HCT116 (cell line): ENCODE data around the gene ABCC5. TPM values are rescaled to one million over a fixed set of nuclear protein-coding genes. Genes with fewer than 3 reads are reported as not detected.

Experiments used
- ATAC-seq: fragments of 200-7000 bp; cut with Tn5 transposase; 2 replicates; pipeline ENCODE4 v1.9.1; 2020; ENCODE audit warnings: mild to moderate bottlenecking, moderate library complexity
- BruUV-seq: library from RNA; stranded (reverse); fragments of 400-500 nt; replicated peaks from 2 replicates; lab custom pipeline; 2021; lab: Mats Ljungman, UMichigan
- CTCF ChIA-PET: fragments of 300-600 bp; sonication (Branson Sonifier 250); formaldehyde crosslinking; loops from one replicate; lab custom pipeline; 2021; ENCODE audit warnings: antibody characterized with exemption; lab: Charles Lee
- POLR2A ChIA-PET: fragments of 300-600, 350-600 bp; sonication (Branson Sonifier 250); formaldehyde crosslinking; loops from one replicate; lab custom pipeline; 2021; ENCODE audit warnings: antibody characterized with exemption; lab: Charles Lee
- RAD21 ChIA-PET, 2 experiments: fragments of 300-600 bp; sonication (Branson Sonifier 250); formaldehyde crosslinking; loops; one replicate each; lab custom pipeline; 2023; ENCODE audit warnings: low total read pairs in 2 of 2; ENCODE audit not compliant: uncharacterized antibody in 2 of 2, unreplicated experiment in 2 of 2, low non-redundant PET in 1 of 2; lab: Charles Lee
- DNase-seq: peaks from one replicate; pipeline ENCODE4 v3.0.0-alpha.2; 2010; ENCODE audit warnings: low read depth, low spot score
- H2AFZ ChIP-seq: fragments of 200-600 bp; shearing (Covaris generic), sonication (generic); 2 replicates; pipeline ENCODE4 v1.6.1; 2017; ENCODE audit warnings: low read depth, mixed run types, mixed read lengths, antibody characterized with exemption, low read length; ENCODE audit not compliant: poor library complexity, severe bottlenecking
- H3K27ac ChIP-seq: 2 replicates; pipeline ENCODE4 v1.5.1; 2012; ENCODE audit warnings: low read depth, low read length
- H3K27me3 ChIP-seq: fragments of 200-600 bp; sonication (generic); 2 replicates; pipeline ENCODE4 v1.6.1; 2016; ENCODE audit warnings: mixed run types, low read length, mixed read lengths; ENCODE audit not compliant: insufficient read depth
- H3K36me3 ChIP-seq, 2 experiments: fragments of 200-500 bp in 1 of 2; fragments of 200-600 bp in 1 of 2; sonication (Bioruptor generic) in 1 of 2; sonication (generic) in 1 of 2; 2 replicates each; pipeline versions ENCODE4 v1.5.1 to v1.6.1; 2014 to 2016; ENCODE audit warnings: low read length in 2 of 2, inconsistent platforms in 1 of 2, mixed read lengths in 1 of 2, mixed run types in 1 of 2; ENCODE audit not compliant: insufficient read depth in 2 of 2, control insufficient read depth in 1 of 2
- H3K4me1 ChIP-seq, 2 experiments: fragments of 200-600 bp in 1 of 2; sonication (generic) in 1 of 2; 2 replicates each; pipeline versions ENCODE4 v1.5.1 to v1.6.1; 2012 to 2017; ENCODE audit warnings: low read length in 2 of 2, inconsistent platforms in 1 of 2, mild to moderate bottlenecking in 1 of 2, mixed read lengths in 1 of 2, mixed run types in 1 of 2, moderate library complexity in 1 of 2; ENCODE audit not compliant: insufficient read depth in 2 of 2, control insufficient read depth in 1 of 2
- H3K4me2 ChIP-seq: fragments of 200-600 bp; sonication (generic); 2 replicates; pipeline ENCODE4 v1.6.1; 2017; ENCODE audit warnings: mixed run types, low read length, mixed read lengths
- H3K4me3 ChIP-seq, 2 experiments: fragments of 200-600 bp in 1 of 2; sonication (generic) in 1 of 2; replicated peaks in 1 of 2; 2 replicates each; pipeline ENCODE4 v1.5.1; 2011 to 2016; ENCODE audit warnings: low read length in 2 of 2, control low read depth in 1 of 2, low read depth in 1 of 2, mild to moderate bottlenecking in 1 of 2, mixed read lengths in 1 of 2, mixed run types in 1 of 2
- H3K79me2 ChIP-seq: fragments of 200-600 bp; sonication (generic); 2 replicates; pipeline ENCODE4 v1.6.1; 2017; ENCODE audit warnings: mild to moderate bottlenecking, mixed run types, low read length, moderate library complexity, mixed read lengths; ENCODE audit not compliant: insufficient read depth
- H3K9ac ChIP-seq: fragments of 200-600 bp; sonication (generic); 2 replicates; pipeline ENCODE4 v1.6.1; 2016; ENCODE audit warnings: low read length, mixed read lengths
- H3K9me2 ChIP-seq: fragments of 200-600 bp; sonication (generic), shearing (Covaris generic); 2 replicates; pipeline ENCODE4 v1.6.1; 2017; ENCODE audit warnings: mixed run types, mild to moderate bottlenecking, moderate library complexity; ENCODE audit not compliant: insufficient read depth
- H3K9me3 ChIP-seq, 2 experiments: fragments of 200-500 bp in 1 of 2; fragments of 200-600 bp in 1 of 2; sonication (Bioruptor generic) in 1 of 2; sonication (generic) in 1 of 2; 2 replicates each; pipeline ENCODE4 v1.6.1; 2014 to 2017; ENCODE audit warnings: low read length in 2 of 2, mixed read lengths in 2 of 2, inconsistent platforms in 1 of 2, low read depth in 1 of 2, mild to moderate bottlenecking in 1 of 2, mixed run types in 1 of 2, moderate library complexity in 1 of 2; ENCODE audit not compliant: control insufficient read depth in 1 of 2, insufficient read depth in 1 of 2
- H4K20me1 ChIP-seq: fragments of 200-600 bp; sonication (generic), shearing (Covaris generic); 2 replicates; pipeline ENCODE4 v1.6.1; 2017; ENCODE audit warnings: mixed run types, mild to moderate bottlenecking, moderate library complexity; ENCODE audit not compliant: insufficient read depth
- CBX3 ChIP-seq: IDR thresholded peaks from 2 replicates; pipeline ENCODE4 v1.6.1; 2012; ENCODE audit warnings: low read depth
- CEBPB ChIP-seq: IDR thresholded peaks from 2 replicates; pipeline ENCODE4 v1.6.1; 2012; ENCODE audit warnings: low read depth
- EGR1 ChIP-seq: IDR thresholded peaks from 2 replicates; pipeline ENCODE4 v1.6.1; 2012; ENCODE audit warnings: low read depth
- EZH2 ChIP-seq: fragments of 200-600 bp; sonication (generic); IDR thresholded peaks from 2 replicates; pipeline ENCODE4 v1.6.1; 2017; ENCODE audit warnings: antibody characterized with exemption, mixed run types
- FOSL1 ChIP-seq: IDR thresholded peaks from 2 replicates; pipeline ENCODE4 v1.6.1; 2012; ENCODE audit warnings: low read depth
- JUND ChIP-seq: IDR thresholded peaks from 2 replicates; pipeline ENCODE4 v1.6.1; 2012
- MAX ChIP-seq: IDR thresholded peaks from 2 replicates; pipeline ENCODE4 v1.6.1; 2012
- POLR2AphosphoS5 ChIP-seq: IDR thresholded peaks from 2 replicates; pipeline ENCODE4 v1.6.1; 2011; ENCODE audit warnings: mild to moderate bottlenecking, low read depth, low read length, moderate library complexity
- RAD21 ChIP-seq: IDR thresholded peaks from 2 replicates; pipeline ENCODE4 v1.6.1; 2012; ENCODE audit warnings: low read depth, mild to moderate bottlenecking
- SIN3A ChIP-seq: IDR thresholded peaks from 2 replicates; pipeline ENCODE4 v1.6.1; 2012; ENCODE audit warnings: low read depth
- SRF ChIP-seq: IDR thresholded peaks from 2 replicates; pipeline ENCODE4 v1.6.1; 2012; ENCODE audit warnings: low read depth
- TCF7L2 ChIP-seq: IDR thresholded peaks from 2 replicates; pipeline ENCODE4 v1.7.0; 2011; ENCODE audit warnings: borderline replicate concordance, inconsistent platforms; ENCODE audit not compliant: insufficient read depth, insufficient read length; ENCODE audit errors: extremely low read depth
- YY1 ChIP-seq: IDR thresholded peaks from 2 replicates; pipeline ENCODE4 v1.6.1; 2011; ENCODE audit warnings: low read length, low read depth, moderate library complexity, mild to moderate bottlenecking; ENCODE audit not compliant: insufficient replicate concordance; ENCODE audit errors: extremely low read depth
- ZBTB33 ChIP-seq: IDR thresholded peaks from 2 replicates; pipeline ENCODE4 v1.6.1; 2011; ENCODE audit warnings: mild to moderate bottlenecking, low read length, moderate library complexity; ENCODE audit not compliant: insufficient replicate concordance; ENCODE audit errors: extremely low read depth
- intact Hi-C: fragments of 100-400 bp; cut with micrococcal nuclease; formaldehyde crosslinking; loops from 2 replicates; pipeline ENCODE4 v1.10.0; 2022
- total RNA-seq: library from RNA; stranded (reverse); gene quantifications from one replicate; pipeline ENCODE4 v1.2.1, GENCODE V29; 2021; ENCODE audit not compliant: unreplicated experiment
- TF ChIP-seq, protein P1 (sequence below), 3 experiments: fragments of 200-600 bp in 1 of 3; sonication (generic) in 1 of 3; IDR thresholded peaks in 2 of 3; conservative IDR thresholded peaks in 1 of 3; 2 replicates each; pipeline ENCODE4 v1.5.1; 2012 to 2017; ENCODE audit warnings: low read depth in 2 of 3, low read length in 2 of 3, antibody characterized with exemption in 1 of 3, borderline replicate concordance in 1 of 3, control low read depth in 1 of 3, mild to moderate bottlenecking in 1 of 3, mixed read lengths in 1 of 3, mixed run types in 1 of 3, moderate library complexity in 1 of 3; ENCODE audit not compliant: insufficient read depth in 1 of 3
- TF ChIP-seq, protein P2 (sequence below): IDR thresholded peaks from 2 replicates; pipeline ENCODE4 v1.6.1; 2012

Gene ABCC5
- total RNA-seq, 1 experiment from 2014 or later = 16.9 TPM

DNA sequence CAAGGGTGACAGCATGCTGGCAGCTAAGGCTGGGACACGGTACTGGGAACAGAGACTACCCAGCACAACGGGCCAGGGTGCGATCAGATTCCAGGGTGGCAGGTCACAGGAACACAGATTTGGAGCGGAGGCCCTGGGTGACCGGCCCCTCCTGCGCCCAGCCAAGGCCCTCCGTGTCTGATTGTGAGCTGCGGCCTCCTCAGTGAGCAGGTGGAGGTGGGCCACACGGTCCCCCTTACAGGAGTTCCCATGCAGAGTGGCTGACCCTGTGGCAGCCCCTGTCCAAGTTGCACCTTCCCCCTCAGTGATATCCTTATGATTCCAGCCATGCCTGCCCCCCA, 104.1 kb downstream of the ABCC5 start (continued):
- TF ChIP-seq, protein P1, sequence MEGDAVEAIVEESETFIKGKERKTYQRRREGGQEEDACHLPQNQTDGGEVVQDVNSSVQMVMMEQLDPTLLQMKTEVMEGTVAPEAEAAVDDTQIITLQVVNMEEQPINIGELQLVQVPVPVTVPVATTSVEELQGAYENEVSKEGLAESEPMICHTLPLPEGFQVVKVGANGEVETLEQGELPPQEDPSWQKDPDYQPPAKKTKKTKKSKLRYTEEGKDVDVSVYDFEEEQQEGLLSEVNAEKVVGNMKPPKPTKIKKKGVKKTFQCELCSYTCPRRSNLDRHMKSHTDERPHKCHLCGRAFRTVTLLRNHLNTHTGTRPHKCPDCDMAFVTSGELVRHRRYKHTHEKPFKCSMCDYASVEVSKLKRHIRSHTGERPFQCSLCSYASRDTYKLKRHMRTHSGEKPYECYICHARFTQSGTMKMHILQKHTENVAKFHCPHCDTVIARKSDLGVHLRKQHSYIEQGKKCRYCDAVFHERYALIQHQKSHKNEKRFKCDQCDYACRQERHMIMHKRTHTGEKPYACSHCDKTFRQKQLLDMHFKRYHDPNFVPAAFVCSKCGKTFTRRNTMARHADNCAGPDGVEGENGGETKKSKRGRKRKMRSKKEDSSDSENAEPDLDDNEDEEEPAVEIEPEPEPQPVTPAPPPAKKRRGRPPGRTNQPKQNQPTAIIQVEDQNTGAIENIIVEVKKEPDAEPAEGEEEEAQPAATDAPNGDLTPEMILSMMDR (IDR thresholded peaks at IDR 0.05 in 2 of 3, conservative IDR thresholded peaks at IDR 0.05 in 1 of 3; ENCODE audit: borderline replicate concordance in 1 of 3, insufficient read depth in 1 of 3, low read depth in 2 of 3, low read length in 2 of 3) = no peak
- TF ChIP-seq SIN3A (no peak), CBX3 (no peak), YY1 (no peak), EGR1 (no peak), RAD21 (no peak), MAX (no peak), SRF (no peak), TCF7L2 (no peak)

DNA sequence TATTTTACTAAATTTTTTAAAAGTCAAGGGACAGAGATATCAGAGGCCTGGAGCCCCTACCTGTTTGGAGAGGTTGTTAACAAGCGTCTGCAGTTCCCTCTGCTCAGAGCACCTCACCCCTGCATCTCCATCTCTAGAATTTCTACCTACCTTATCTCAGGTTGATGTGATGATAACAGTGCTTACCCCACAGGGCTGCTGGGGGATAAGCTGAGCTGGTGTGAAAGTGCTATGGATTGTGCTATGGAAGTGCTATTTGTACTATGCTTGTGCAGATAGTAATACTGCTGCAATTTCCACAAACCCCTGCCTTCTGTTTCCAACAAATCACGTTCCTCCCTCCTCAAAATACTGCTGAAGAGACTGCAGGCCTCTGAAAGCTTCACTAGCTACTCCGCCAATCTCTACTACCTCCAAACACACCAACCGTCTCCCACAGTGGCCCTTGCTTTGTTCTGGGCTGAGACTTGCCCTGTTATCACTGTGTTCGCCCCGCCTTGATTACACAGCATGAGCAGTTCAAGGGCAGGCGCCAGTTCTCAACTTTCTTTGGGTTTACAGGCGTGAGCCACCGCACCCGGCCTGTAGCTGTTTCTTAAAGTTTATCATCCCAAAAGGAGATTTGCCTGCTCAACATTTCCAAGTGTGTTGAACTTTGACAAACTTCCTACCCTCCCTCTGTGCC, 104.6 kb downstream of the ABCC5 start:
- no peak overlapping the region for H3K4me2 ChIP-seq
- no peaks in the 10 kb centered on the region for H3K9me3 ChIP-seq
- H3K36me3 ChIP-seq = no peaks in the 10 kb centered on the region
- ATAC-seq (0 out of 2 replicates have a peak, but pooled peaks have one; percentile 39), DNase-seq (no peak)
- H3K9me2 ChIP-seq = no peaks in the 10 kb centered on the region
- H3K27ac ChIP-seq = no peak overlapping the region
- no peaks in the 10 kb centered on the region for H3K27me3 ChIP-seq
- intact Hi-C loops = no loop called here
- CTCF ChIA-PET = no interaction called here
- H3K4me1 ChIP-seq = peaks cover 0 to 23% of the 10 kb centered on the region in 2 experiments; a peak in 2 of 4 replicates
- H3K4me3 ChIP-seq = no peak overlapping the region
- POLR2A ChIA-PET = no interaction called here
- no peak overlapping the region for H3K9ac ChIP-seq
- H4K20me1 ChIP-seq = no peaks in the 10 kb centered on the region
- RAD21 ChIA-PET = no interaction called here
- no peaks in the 10 kb centered on the region for H3K79me2 ChIP-seq
- H2AFZ ChIP-seq = no peak overlapping the region
- no TSS peak for BruUV-seq
- TF ChIP-seq EGR1 (no peak), MAX (no peak), TCF7L2 (no peak), ZBTB33 (no peak), CEBPB (no peak), JUND (no peak), FOSL1 (no peak), CBX3 (no peak), POLR2AphosphoS5 (no peak), RAD21 (no peak), EZH2 (no peak)
- TF ChIP-seq, protein P1 (IDR thresholded peaks at IDR 0.05 in 2 of 3, conservative IDR thresholded peaks at IDR 0.05 in 1 of 3; ENCODE audit: borderline replicate concordance in 1 of 3, insufficient read depth in 1 of 3, low read depth in 2 of 3, low read length in 2 of 3) = no peak
- TF ChIP-seq, protein P2, sequence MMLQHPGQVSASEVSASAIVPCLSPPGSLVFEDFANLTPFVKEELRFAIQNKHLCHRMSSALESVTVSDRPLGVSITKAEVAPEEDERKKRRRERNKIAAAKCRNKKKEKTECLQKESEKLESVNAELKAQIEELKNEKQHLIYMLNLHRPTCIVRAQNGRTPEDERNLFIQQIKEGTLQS = no peak
